Neural cell (in vitro differentiated cells): ENCODE measurements around the gene FARP1. TPM values are rescaled to one million over a fixed set of nuclear protein-coding genes. Genes with fewer than 3 reads are reported as not detected.

ENCODE experiments used
- H2AFZ ChIP-seq: fragments of 200-600, 300-800 bp; sonication (generic), shearing (Covaris generic); 2 replicates; pipeline ENCODE4 v1.6.0; 2014; ENCODE audit warnings: low read depth, mild to moderate bottlenecking, antibody characterized with exemption, low read length, moderate library complexity
- H3F3A ChIP-seq: fragments of 200-600 bp; shearing (Covaris generic); 2 replicates; pipeline ENCODE4 v1.6.1; 2016; ENCODE audit warnings: mild to moderate bottlenecking, moderate library complexity, mixed read lengths, antibody characterized with exemption, low read length; ENCODE audit not compliant: insufficient read depth, poor library complexity, severe bottlenecking
- H3K27ac ChIP-seq: fragments of 200-600, 300-800 bp; sonication (generic), shearing (Covaris generic); 2 replicates; pipeline ENCODE4 v1.5.1; 2014; ENCODE audit warnings: mild to moderate bottlenecking, low read length, moderate library complexity
- H3K27me3 ChIP-seq: fragments of 300-800, 200-600 bp; sonication (generic), shearing (Covaris generic); 2 replicates; pipeline ENCODE4 v1.6.0; 2014; ENCODE audit warnings: mild to moderate bottlenecking, low read depth, low read length, moderate library complexity; ENCODE audit not compliant: insufficient read depth
- H3K36me3 ChIP-seq: fragments of 300-800, 200-600 bp; sonication (generic), shearing (Covaris generic); 2 replicates; pipeline ENCODE4 v1.5.1; 2014; ENCODE audit warnings: mild to moderate bottlenecking, antibody characterized with exemption, low read length, moderate library complexity; ENCODE audit not compliant: insufficient read depth
- H3K4me2 ChIP-seq: fragments of 300-800, 200-600 bp; sonication (generic), shearing (Covaris generic); 2 replicates; pipeline ENCODE4 v1.6.0; 2014; ENCODE audit warnings: mild to moderate bottlenecking, low read length
- H3K4me3 ChIP-seq: fragments of 300-800, 200-600 bp; sonication (generic), shearing (Covaris generic); 2 replicates; pipeline ENCODE4 v1.5.1; 2014; ENCODE audit warnings: mild to moderate bottlenecking, low read length, moderate library complexity
- H3K79me2 ChIP-seq: fragments of 200-600 bp; shearing (Covaris generic); replicated peaks from 2 replicates; pipeline ENCODE4 v1.6.0; 2014; ENCODE audit warnings: mild to moderate bottlenecking, low read length, moderate library complexity; ENCODE audit not compliant: insufficient read depth
- H3K9ac ChIP-seq: fragments of 300-800, 200-600 bp; sonication (generic), shearing (Covaris generic); 2 replicates; pipeline ENCODE4 v1.6.1; 2016; ENCODE audit warnings: mild to moderate bottlenecking, low read length, mixed read lengths
- H3K9me2 ChIP-seq: fragments of 200-600 bp; shearing (Covaris generic); 2 replicates; pipeline ENCODE4 v1.6.1; 2016; ENCODE audit warnings: mild to moderate bottlenecking, low read length, mixed read lengths; ENCODE audit not compliant: insufficient read depth
- H3K9me3 ChIP-seq: fragments of 200-600, 300-800 bp; sonication (generic), shearing (Covaris generic); 2 replicates; pipeline ENCODE4 v1.6.1; 2016; ENCODE audit warnings: mild to moderate bottlenecking, mixed run types, low read length, moderate library complexity, mixed read lengths
- H4K20me1 ChIP-seq: fragments of 200-600 bp; shearing (Covaris generic); 2 replicates; pipeline ENCODE4 v1.6.1; 2016; ENCODE audit warnings: mild to moderate bottlenecking, mixed run types; ENCODE audit not compliant: insufficient read depth
- CTCF ChIP-seq: fragments of 450-650 bp; IDR thresholded peaks from 2 replicates; pipeline ENCODE4 v1.5.1; 2014; ENCODE audit warnings: antibody characterized with exemption, mild to moderate bottlenecking, moderate library complexity; ENCODE audit not compliant: poor library complexity, severe bottlenecking
- EP300 ChIP-seq: fragments of 450-650 bp; conservative IDR thresholded peaks from 2 replicates; pipeline ENCODE4 v1.6.1; 2014; ENCODE audit warnings: antibody characterized with exemption, mild to moderate bottlenecking, moderate library complexity; ENCODE audit not compliant: poor library complexity, severe bottlenecking
- EZH2 ChIP-seq: fragments of 200-600, 300-800 bp; shearing (Covaris generic), sonication (generic); IDR thresholded peaks from 2 replicates; pipeline ENCODE4 v1.6.1; 2014; ENCODE audit warnings: antibody characterized with exemption, low read length, borderline replicate concordance, mild to moderate bottlenecking; ENCODE audit not compliant: insufficient read depth, poor library complexity, severe bottlenecking
- MXI1 ChIP-seq: fragments of 450-650 bp; conservative IDR thresholded peaks from 2 replicates; pipeline ENCODE4 v1.6.1; 2014; ENCODE audit warnings: antibody characterized with exemption, mild to moderate bottlenecking; ENCODE audit not compliant: poor library complexity, severe bottlenecking
- POLR2AphosphoS5 ChIP-seq: IDR thresholded peaks from 2 replicates; pipeline ENCODE4 v1.6.1; 2012
- RAD21 ChIP-seq: fragments of 450-650 bp; conservative IDR thresholded peaks from 2 replicates; pipeline ENCODE4 v1.6.1; 2014; ENCODE audit warnings: antibody characterized with exemption, mild to moderate bottlenecking, moderate library complexity
- REST ChIP-seq: IDR thresholded peaks from 2 replicates; pipeline ENCODE4 v1.6.1; 2012; ENCODE audit warnings: borderline replicate concordance
- SMC3 ChIP-seq: fragments of 450-650 bp; conservative IDR thresholded peaks from 2 replicates; pipeline ENCODE4 v1.6.1; 2014; ENCODE audit warnings: antibody characterized with exemption, mild to moderate bottlenecking, moderate library complexity; ENCODE audit not compliant: poor library complexity
- TAF1 ChIP-seq: IDR thresholded peaks from 2 replicates; pipeline ENCODE4 v1.6.1; 2012; ENCODE audit warnings: low read depth
- polyA plus RNA-seq: library from polyadenylated mRNA; depleted of rRNA; stranded (reverse); fragments of >200 nt; gene quantifications from 2 replicates; pipeline ENCODE4 v1.2.3, GENCODE V29; 2014

Gene FARP1
- polyA plus RNA-seq, 1 donor from 2014 or later = 19.7 TPM

- H3K9me2 ChIP-seq = no peaks in the 10 kb centered on the region
- H3K4me3 ChIP-seq = no peak overlapping the region
- no peak overlapping the region for H3K9ac ChIP-seq
- H2AFZ ChIP-seq = no peak overlapping the region
- H3K36me3 ChIP-seq = no peaks in the 10 kb centered on the region
- no peaks in the 10 kb centered on the region for H3F3A ChIP-seq
- H3K4me2 ChIP-seq = no peak overlapping the region
- H3K27ac ChIP-seq = no peak overlapping the region
- H4K20me1 ChIP-seq = no peaks in the 10 kb centered on the region
- no peaks in the 10 kb centered on the region for H3K27me3 ChIP-seq
- no peak for TF ChIP-seq MXI1
- TF ChIP-seq EP300 = no peak
- no peak for TF ChIP-seq SMC3
- TF ChIP-seq RAD21 = no peak
- no peak for TF ChIP-seq EZH2
- TF ChIP-seq TAF1 = no peak
- TF ChIP-seq REST = no peak
- no peak for TF ChIP-seq POLR2AphosphoS5
- no peak for TF ChIP-seq CTCF
- H3K79me2 ChIP-seq = peaks cover 5% of the 10 kb centered on the region
- no peaks in the 10 kb centered on the region for H3K9me3 ChIP-seq
Observed at GRCh38 chr13:98246538-98247172, 103.8 kb downstream of the FARP1 start.

GRCh38 chr13:98251708-98252107, 108.8 kb downstream of the FARP1 start:
- Histone ChIP-seq H3K9ac (no peak overlapping the region), H4K20me1 (no peaks in the 10 kb centered on the region), H2AFZ (no peak overlapping the region), H3K27ac (no peak overlapping the region), H3K4me3 (no peak overlapping the region), H3K4me2 (no peak overlapping the region), H3K9me2 (no peaks in the 10 kb centered on the region), H3F3A (no peaks in the 10 kb centered on the region), H3K9me3 (no peaks in the 10 kb centered on the region), H3K79me2 (peaks cover 5% of the 10 kb centered on the region), H3K27me3 (no peaks in the 10 kb centered on the region), H3K36me3 (no peaks in the 10 kb centered on the region)
- TF ChIP-seq RAD21 = no peak
- no peak for TF ChIP-seq EP300
- TF ChIP-seq CTCF = no peak
- TF ChIP-seq POLR2AphosphoS5 = no peak
- TF ChIP-seq MXI1 = no peak
- TF ChIP-seq EZH2 = no peak
- TF ChIP-seq TAF1 = no peak
- no peak for TF ChIP-seq REST
- TF ChIP-seq SMC3 = no peak
